AG09309 (cell line): ENCODE measurements around the gene TARS3.

Experiments
- DNase-seq: peaks from one replicate; pipeline ENCODE4 v3.0.0-alpha.2; 2010; ENCODE audit warnings: low read depth
- H3K4me3 ChIP-seq: 2 replicates; pipeline ENCODE4 v1.5.1; 2011; ENCODE audit warnings: mild to moderate bottlenecking, low read depth, low read length, moderate library complexity; ENCODE audit not compliant: control insufficient read depth
- CTCF ChIP-seq: IDR thresholded peaks from 2 replicates; pipeline ENCODE4 v1.5.1; 2011; ENCODE audit warnings: mild to moderate bottlenecking, low read depth, low read length, inconsistent platforms; ENCODE audit not compliant: insufficient read depth, control insufficient read depth; ENCODE audit errors: missing control alignments

TARS3 gene

GRCh38 chr15:101723171-101723873 is 951 bp downstream of the TARS3 start:
- H3K4me3 ChIP-seq = peak overlapping the region; percentile 49
- DNase-seq = no peak
- no peak for TF ChIP-seq CTCF

GRCh38 chr15:101718896-101719295 is 5.4 kb downstream of the TARS3 start:
- no peak for DNase-seq
- no peak overlapping the region for H3K4me3 ChIP-seq
- no peak for TF ChIP-seq CTCF

- no peak for DNase-seq
- TF ChIP-seq CTCF = no peak
- H3K4me3 ChIP-seq = no peak overlapping the region
Measured at GRCh38 chr15:101712078-101712477, 12.2 kb downstream of the TARS3 start.

DNA sequence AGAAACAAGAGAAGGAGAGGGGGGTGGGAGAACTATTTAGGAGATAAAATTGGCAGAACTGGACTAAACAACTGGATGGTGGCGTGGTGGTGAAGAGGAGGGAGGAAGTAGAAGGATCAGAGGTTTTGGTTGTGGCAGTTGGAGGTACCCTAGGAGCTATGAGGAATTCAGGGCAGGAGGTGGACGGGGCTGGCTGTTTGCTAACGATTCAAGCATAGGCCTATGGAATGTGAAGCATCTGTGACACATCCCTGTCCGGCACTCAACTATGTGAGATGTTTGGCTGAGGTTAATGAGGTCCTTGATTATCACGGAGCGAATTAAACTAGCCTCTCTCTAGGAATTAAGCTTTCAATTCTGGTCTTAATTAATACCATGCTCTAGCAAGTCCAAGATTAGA is 13.5 kb downstream of the TARS3 start:
- TF ChIP-seq CTCF = no peak
- no peak for DNase-seq

DNA sequence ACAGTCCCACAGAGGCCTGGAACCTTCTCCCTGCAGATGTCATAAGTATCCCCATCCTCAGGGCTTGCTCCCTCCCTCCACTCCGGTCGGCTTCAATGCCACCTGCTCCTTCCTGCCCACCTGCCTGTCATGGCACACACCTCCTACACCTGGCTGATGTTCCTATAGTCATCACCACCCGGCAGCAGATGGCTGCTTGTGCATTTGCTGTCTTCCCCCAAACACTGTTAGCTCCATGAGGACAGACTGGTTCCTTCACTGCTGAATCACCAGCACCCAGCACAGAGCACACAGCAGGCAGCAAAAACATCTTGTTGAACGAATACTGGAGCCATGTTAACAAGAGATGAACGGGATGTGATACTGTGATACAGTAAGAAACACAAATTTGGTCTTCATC is 14.8 kb downstream of the TARS3 start:
- H3K4me3 ChIP-seq = no peak overlapping the region
- TF ChIP-seq CTCF = no peak
- no peak for DNase-seq

More for the DNA sequence above, 13.5 kb downstream of the TARS3 start:
- no peak overlapping the region for H3K4me3 ChIP-seq

- no peak for TF ChIP-seq CTCF
Measured at GRCh38 chr15:101707983-101708382, 16.3 kb downstream of the TARS3 start.

More at GRCh38 chr15:101707983-101708382, 16.3 kb downstream of the TARS3 start:
- DNase-seq = no peak
- H3K4me3 ChIP-seq = no peak overlapping the region
